Dendritic cell treated with granulocyte-macrophage colony-stimulating factor and Interleukin-4, amounts not matched to agents 40 ng/mL and 50 ng/mL, for 4 days (primary cell): ENCODE results near the gene ADAMTS1.
A peak's percentile ranks its signal among the peaks of the same experiment; 100 is the strongest.
"Not testable (repeated sequence)": the region's sequence is repeated elsewhere in the genome, so short reads cannot be mapped to it uniquely, and the experiment has no call there.

Experiments
- H3K27ac Mint-ChIP-seq: one replicate; pipeline ENCODE4 v1.8.0; 2022; ENCODE audit warnings: mild to moderate bottlenecking, mixed read lengths
- H3K27me3 Mint-ChIP-seq: one replicate; pipeline ENCODE4 v1.8.0; 2022; ENCODE audit warnings: mild to moderate bottlenecking, mixed read lengths
- H3K36me3 Mint-ChIP-seq: one replicate; pipeline ENCODE4 v1.8.0; 2022; ENCODE audit warnings: low read depth, mixed read lengths
- H3K4me1 Mint-ChIP-seq: one replicate; pipeline ENCODE4 v1.8.0; 2022; ENCODE audit warnings: low read depth, mixed read lengths
- H3K4me3 Mint-ChIP-seq: one replicate; pipeline ENCODE4 v1.8.0; 2022; ENCODE audit warnings: mild to moderate bottlenecking, moderate library complexity, mixed read lengths
- H3K9me3 Mint-ChIP-seq: one replicate; pipeline ENCODE4 v1.8.0; 2022; ENCODE audit warnings: mixed read lengths
- intact Hi-C: fragments of 100-400 bp; cut with micrococcal nuclease; formaldehyde crosslinking; loops from one replicate; pipeline ENCODE4 v1.15.0; 2022

Gene ADAMTS1

GRCh38 chr21:26845066-26845758, at the start of gene ADAMTS1:
Gene ADAMTS1 (minus strand): TSS chr21:26845409. CDS start chr21:26844954, 455 bp downstream.
- Mint-ChIP-seq H3K4me1 (peaks cover 44% of the 10 kb centered on the region), H3K27me3 (peaks cover 62% of the 10 kb centered on the region), H3K27ac (peak within 1 kb of the TSS; percentile 30), H3K36me3 (no peaks in the 10 kb centered on the region), H3K4me3 (peak within 1 kb of the TSS; percentile 65), H3K9me3 (no peaks in the 10 kb centered on the region)
- intact Hi-C loops: loop anchor here (10.0 kb wide), 1 partner anchor 960 kb away; no protein-coding TSS in a partner anchor

DNA sequence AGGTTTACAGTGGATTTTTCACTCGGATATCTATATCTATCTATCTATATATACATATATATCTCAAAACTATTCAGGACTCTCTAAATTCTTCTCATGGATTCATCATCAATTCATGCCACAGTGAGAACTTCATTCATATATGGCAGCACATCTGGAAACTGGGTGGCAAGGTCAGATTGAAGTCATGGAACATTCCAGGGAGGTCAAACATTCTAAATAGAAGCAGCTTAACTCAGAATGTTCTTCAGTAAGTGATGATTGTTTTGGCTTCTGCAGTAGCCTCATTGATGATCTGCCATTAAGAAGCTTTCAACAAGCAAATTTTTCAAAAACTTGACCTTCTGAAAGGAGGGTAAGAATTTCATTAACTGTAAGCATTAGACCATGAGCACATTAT, 46.9 kb upstream of the ADAMTS1 start:
- Mint-ChIP-seq H3K4me3 (no peak overlapping the region), H3K9me3 (no peaks in the 10 kb centered on the region), H3K36me3 (no peaks in the 10 kb centered on the region), H3K27me3 (peaks cover 12% of the 10 kb centered on the region), H3K27ac (no peak overlapping the region), H3K4me1 (no peaks in the 10 kb centered on the region)
- intact Hi-C loops: no loop called here

DNA sequence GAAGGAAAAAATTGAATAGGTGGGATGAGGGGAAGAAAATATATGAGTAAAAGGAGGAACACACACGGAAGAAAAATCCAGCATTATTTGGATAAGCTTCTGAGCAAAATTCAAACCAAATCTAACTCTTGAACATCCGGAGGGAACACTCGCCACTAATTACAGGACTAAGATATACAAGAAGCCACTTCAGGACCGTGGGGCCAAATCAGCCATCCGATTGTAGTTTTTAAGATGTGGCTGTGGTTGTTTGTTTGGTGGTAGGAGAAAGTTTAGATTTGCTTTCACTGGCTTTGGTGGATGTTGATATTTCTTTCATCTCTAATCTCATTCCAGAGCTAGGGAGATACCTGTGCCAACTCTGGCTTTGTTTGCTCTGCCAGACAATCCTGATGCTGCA, 43.7 kb upstream of the ADAMTS1 start:
- Mint-ChIP-seq H3K27ac (no peak overlapping the region), H3K4me1 (no peaks in the 10 kb centered on the region), H3K27me3 (peaks cover 23% of the 10 kb centered on the region), H3K9me3 (no peaks in the 10 kb centered on the region), H3K36me3 (no peaks in the 10 kb centered on the region), H3K4me3 (no peak overlapping the region)
- intact Hi-C loops: no loop called here

- Mint-ChIP-seq H3K9me3 (no peaks in the 10 kb centered on the region), H3K36me3 (no peaks in the 10 kb centered on the region), H3K4me3 (no peak overlapping the region), H3K27me3 (peaks cover 16% of the 10 kb centered on the region), H3K4me1 (no peaks in the 10 kb centered on the region), H3K27ac (no peak overlapping the region)
- intact Hi-C loops: no loop called here
Observed at GRCh38 chr21:26888256-26888655, 43.0 kb upstream of the ADAMTS1 start.

- Mint-ChIP-seq H3K36me3 (no peaks in the 10 kb centered on the region), H3K27me3 (peaks cover 20% of the 10 kb centered on the region), H3K27ac (no peak overlapping the region), H3K9me3 (no peaks in the 10 kb centered on the region), H3K4me1 (no peaks in the 10 kb centered on the region), H3K4me3 (no peak overlapping the region)
- intact Hi-C loops: no loop called here
Observed at GRCh38 chr21:26887251-26887650, 42.0 kb upstream of the ADAMTS1 start.

DNA sequence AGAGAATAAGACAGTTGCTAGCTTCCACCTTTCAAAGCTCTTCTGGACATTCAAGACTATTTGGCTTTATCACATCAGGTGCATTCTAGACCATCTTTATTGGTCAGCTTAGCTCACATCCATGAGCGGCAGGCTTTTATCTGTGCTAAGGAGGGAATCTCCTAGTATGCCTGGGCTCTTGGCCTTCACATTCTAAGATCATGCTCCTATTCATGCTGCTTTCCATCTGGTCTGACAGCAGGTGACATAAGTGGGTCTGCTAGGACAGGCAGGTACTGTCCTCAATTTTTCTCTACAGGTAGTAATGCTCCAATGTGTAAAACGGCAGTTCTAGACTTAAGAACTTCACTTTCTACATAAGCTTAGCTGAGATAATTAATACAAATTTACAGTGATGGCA, 39.2 kb upstream of the ADAMTS1 start:
- peaks cover 28% of the 10 kb centered on the region for H3K27me3 Mint-ChIP-seq
- H3K27ac Mint-ChIP-seq: no peak overlapping the region
- no peaks in the 10 kb centered on the region for H3K9me3 Mint-ChIP-seq
- intact Hi-C loops: no loop called here
- no peaks in the 10 kb centered on the region for H3K36me3 Mint-ChIP-seq
- H3K4me1 Mint-ChIP-seq: no peaks in the 10 kb centered on the region
- H3K4me3 Mint-ChIP-seq: no peak overlapping the region

DNA sequence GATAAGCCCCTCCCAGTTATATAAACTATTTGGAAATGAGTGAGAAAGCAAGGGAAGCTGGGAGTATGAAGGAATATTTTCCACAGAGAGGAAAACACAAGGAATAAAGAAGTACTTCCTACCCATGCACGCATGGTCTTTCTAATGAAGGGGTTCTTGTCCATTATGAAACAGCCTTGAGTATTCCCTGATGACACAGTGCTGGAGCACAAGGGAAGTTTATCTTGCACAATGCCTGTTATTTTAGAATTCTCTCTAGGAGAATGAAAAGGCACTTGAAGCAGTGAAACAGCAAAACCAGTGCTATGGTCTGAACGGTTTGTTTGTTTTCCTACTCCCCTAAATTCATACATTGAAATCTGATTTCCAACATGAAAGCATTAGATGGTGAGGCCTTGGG, 38.6 kb upstream of the ADAMTS1 start:
- intact Hi-C loops: no loop called here
- no peaks in the 10 kb centered on the region for H3K4me1 Mint-ChIP-seq
- H3K27me3 Mint-ChIP-seq: peaks cover 29% of the 10 kb centered on the region

DNA sequence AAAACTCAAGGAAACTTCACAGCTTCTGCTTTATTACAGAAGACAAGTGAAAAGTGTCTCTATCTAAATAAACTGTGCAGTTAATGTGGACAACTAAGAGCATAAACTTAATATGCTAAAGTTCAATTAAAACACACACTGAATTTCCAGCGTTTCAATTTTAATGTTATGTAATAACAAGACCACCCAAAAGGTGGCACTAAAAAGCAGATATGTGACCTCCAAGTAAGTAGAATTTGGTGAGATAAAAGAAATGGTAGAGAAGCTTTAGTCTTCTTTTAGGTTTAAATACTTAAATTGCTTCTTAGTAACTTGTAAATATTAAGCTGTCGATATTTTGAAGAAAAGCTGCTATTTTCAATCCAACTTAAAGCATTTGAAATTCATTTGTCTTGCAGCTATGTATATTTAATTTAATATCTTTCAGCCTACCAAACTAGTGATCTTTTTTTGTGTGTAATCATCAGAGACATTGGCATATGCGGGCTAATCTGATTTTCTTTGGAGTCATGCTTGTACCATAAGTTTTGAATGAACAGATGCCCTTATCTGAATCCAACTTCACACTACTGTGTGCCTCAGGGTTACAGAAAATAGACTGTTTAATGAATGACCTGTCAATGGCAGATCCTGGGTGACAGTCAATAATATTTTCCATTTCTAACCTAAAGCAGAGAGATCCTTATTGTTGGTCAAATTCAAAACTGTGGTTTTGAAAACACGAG, 36.5 kb upstream of the ADAMTS1 start:
- no peaks in the 10 kb centered on the region for H3K4me1 Mint-ChIP-seq
- peaks cover 21% of the 10 kb centered on the region for H3K27me3 Mint-ChIP-seq
- H3K9me3 Mint-ChIP-seq: no peaks in the 10 kb centered on the region
- intact Hi-C loops: loop anchor here (1.0 kb wide), 1 partner anchor 80 kb away; no protein-coding TSS in a partner anchor
- H3K36me3 Mint-ChIP-seq: no peaks in the 10 kb centered on the region
- no peak overlapping the region for H3K27ac Mint-ChIP-seq
- H3K4me3 Mint-ChIP-seq: no peak overlapping the region

More for the DNA sequence above, 38.6 kb upstream of the ADAMTS1 start:
- Mint-ChIP-seq H3K27ac (no peak overlapping the region), H3K9me3 (no peaks in the 10 kb centered on the region), H3K4me3 (no peak overlapping the region), H3K36me3 (no peaks in the 10 kb centered on the region)

GRCh38 chr21:26877018-26877417, 31.8 kb upstream of the ADAMTS1 start:
- H3K4me3 Mint-ChIP-seq: no peak overlapping the region
- intact Hi-C loops: no loop called here
- H3K4me1 Mint-ChIP-seq: no peaks in the 10 kb centered on the region
- H3K27ac Mint-ChIP-seq: no peak overlapping the region
- peaks cover 8% of the 10 kb centered on the region for H3K27me3 Mint-ChIP-seq
- no peaks in the 10 kb centered on the region for H3K36me3 Mint-ChIP-seq
- no peaks in the 10 kb centered on the region for H3K9me3 Mint-ChIP-seq

DNA sequence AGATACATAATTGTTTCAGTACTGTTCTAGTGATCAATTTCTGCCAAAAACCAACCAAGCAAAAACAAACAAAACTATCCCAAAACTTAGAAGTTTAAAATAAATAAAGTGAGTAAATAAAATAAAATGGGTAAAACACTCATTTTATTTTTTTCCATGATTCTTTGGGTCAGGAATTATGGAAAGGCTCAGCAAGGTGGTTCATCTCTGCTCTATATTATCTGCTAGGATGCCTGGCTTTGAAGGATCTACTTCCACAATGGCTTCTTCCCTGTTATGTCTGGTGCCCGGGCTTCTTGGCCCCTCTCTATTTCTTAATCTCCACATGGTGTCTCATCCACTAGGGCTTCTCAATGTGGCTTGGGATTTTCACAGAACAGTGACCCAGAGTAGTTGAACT, 29.1 kb upstream of the ADAMTS1 start:
- Mint-ChIP-seq H3K36me3 (no peaks in the 10 kb centered on the region), H3K4me3 (no peak overlapping the region), H3K27ac (no peak overlapping the region), H3K9me3 (no peaks in the 10 kb centered on the region), H3K4me1 (no peaks in the 10 kb centered on the region), H3K27me3 (no peaks in the 10 kb centered on the region)
- intact Hi-C loops: no loop called here

GRCh38 chr21:26865857-26866256, 20.6 kb upstream of the ADAMTS1 start:
- Mint-ChIP-seq H3K4me1 (no peaks in the 10 kb centered on the region), H3K36me3 (no peaks in the 10 kb centered on the region), H3K27ac (no peak overlapping the region), H3K9me3 (no peaks in the 10 kb centered on the region), H3K4me3 (no peak overlapping the region), H3K27me3 (peaks cover 7% of the 10 kb centered on the region)
- intact Hi-C loops: no loop called here

GRCh38 chr21:26856871-26857350, 11.7 kb upstream of the ADAMTS1 start:
- H3K27me3 Mint-ChIP-seq, intact Hi-C loops, H3K4me3 Mint-ChIP-seq, H3K36me3 Mint-ChIP-seq, H3K27ac Mint-ChIP-seq, H3K4me1 Mint-ChIP-seq, H3K9me3 Mint-ChIP-seq: not testable (repeated sequence)

DNA sequence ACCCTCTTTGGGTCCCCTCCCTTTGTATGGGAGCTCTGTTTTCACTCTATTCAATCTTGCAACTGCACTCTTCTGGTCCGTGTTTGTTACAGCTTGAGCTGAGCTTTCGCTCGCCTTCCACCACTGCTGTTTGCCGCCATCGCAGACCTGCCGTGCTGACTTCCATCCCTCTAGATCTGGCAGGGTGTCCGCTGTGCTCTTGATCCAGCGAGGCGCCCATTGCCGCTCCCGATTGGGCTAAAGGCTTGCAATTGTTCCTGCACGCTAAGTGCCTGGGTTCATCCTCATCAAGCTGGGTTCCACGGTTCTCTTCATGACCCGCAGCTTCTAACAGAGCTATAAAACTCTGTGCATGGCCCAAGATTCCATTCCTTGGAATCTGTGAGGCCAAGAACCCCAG, 9.5 kb upstream of the ADAMTS1 start:
- H3K4me3 Mint-ChIP-seq, H3K27ac Mint-ChIP-seq, H3K9me3 Mint-ChIP-seq, intact Hi-C loops, H3K4me1 Mint-ChIP-seq, H3K36me3 Mint-ChIP-seq, H3K27me3 Mint-ChIP-seq: not testable (repeated sequence)

GRCh38 chr21:26852423-26852822, 7.2 kb upstream of the ADAMTS1 start:
- Mint-ChIP-seq H3K27ac (no peak overlapping the region), H3K36me3 (no peaks in the 10 kb centered on the region), H3K9me3 (no peaks in the 10 kb centered on the region), H3K27me3 (peaks cover 9% of the 10 kb centered on the region), H3K4me3 (no peak overlapping the region), H3K4me1 (no peaks in the 10 kb centered on the region)
- intact Hi-C loops: no loop called here
